ENCODE results near the gene PPP2R5D.

DNA sequence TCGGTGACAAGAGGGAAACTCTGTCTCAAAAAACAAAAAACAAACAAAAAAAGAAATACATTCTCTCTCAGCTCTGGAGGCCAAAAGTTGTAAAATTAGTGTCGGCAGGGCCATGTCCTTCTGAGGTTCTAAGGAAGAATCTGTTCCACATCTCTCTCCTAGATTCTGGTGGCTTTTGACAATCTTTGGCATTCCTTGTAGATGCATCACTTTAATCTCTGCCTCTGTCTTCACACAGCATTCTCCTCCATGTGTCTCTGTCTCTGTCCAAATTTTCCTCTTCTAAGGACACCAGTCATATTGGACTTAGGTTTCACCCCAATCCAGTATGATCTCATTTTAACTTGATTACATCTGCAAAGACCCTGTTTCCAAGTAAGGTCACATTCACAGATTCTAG is 9.1 kb downstream of the PPP2R5D start:
- TF ChIP-seq USF2 (IDR thresholded peaks at IDR 0.05; ENCODE audit: low read depth, low read length) (no peak), MAFK (IDR thresholded peaks at IDR 0.05; ENCODE audit: low read depth, low read length) (no peak), RFX5 (IDR thresholded peaks at IDR 0.05; ENCODE audit: low read depth, low read length) (no peak), CTCF (conservative IDR thresholded peaks at IDR 0.05; ENCODE audit: low read depth, low read length) (no peak), POLR2A (IDR thresholded peaks at IDR 0.05; ENCODE audit: low read depth, low read length) (no peak)

Measured in IMR-90 (cell line).